Heart right ventricle (tissue), 16 donors: ENCODE measurements around the gene TMEM9. TPM values are rescaled to one million over a fixed set of nuclear protein-coding genes. Genes with fewer than 3 reads are reported as not detected.

ENCODE experiments used
- ATAC-seq, 8 donors: fragments of 200-7000 bp; cut with Tn5 transposase; one replicate each; pipeline ENCODE4 v1.9.1; 2020; ENCODE audit warnings: mild to moderate bottlenecking in 8 of 8, moderate library complexity in 8 of 8, moderate number of reproducible peaks in 1 of 8
- DNase-seq, 2 donors: peaks; one replicate each; pipeline ENCODE4 v3.0.0-alpha.2; 2020
- H3K27ac ChIP-seq, 10 donors: fragments of 200-600 bp; sonication (generic) in 2 of 10; one replicate each; pipeline versions ENCODE4 v1.5.0 to v1.8.0; 2020 to 2022; ENCODE audit warnings: mild to moderate bottlenecking in 3 of 10
- H3K27me3 ChIP-seq, 7 donors: fragments of 200-600 bp; one replicate each; pipeline ENCODE4 v1.8.0; 2021 to 2022; ENCODE audit warnings: mild to moderate bottlenecking in 2 of 7
- H3K36me3 ChIP-seq, 9 donors: fragments of 200-600 bp; sonication (generic) in 1 of 9; one replicate each; pipeline versions ENCODE4 v1.5.0 to v1.8.0; 2020 to 2022; ENCODE audit warnings: mild to moderate bottlenecking in 2 of 9
- H3K4me1 ChIP-seq, 9 donors: fragments of 200-600 bp; sonication (generic) in 1 of 9; one replicate each; pipeline versions ENCODE4 v1.5.0 to v1.8.0; 2020 to 2022; ENCODE audit warnings: mild to moderate bottlenecking in 4 of 9
- H3K4me3 ChIP-seq, 10 donors: fragments of 200-600 bp; sonication (generic) in 2 of 10; one replicate each; pipeline versions ENCODE4 v1.5.0 to v1.8.0; 2020 to 2022; ENCODE audit warnings: mild to moderate bottlenecking in 7 of 10, moderate library complexity in 2 of 10
- H3K9me3 ChIP-seq, 11 donors: fragments of 200-600 bp in 10 of 11; sonication (generic) in 2 of 11; one replicate each; pipeline versions ENCODE4 v1.5.0 to v1.8.0; 2013 to 2022; ENCODE audit warnings: mild to moderate bottlenecking in 2 of 11, control low read depth in 1 of 11, moderate library complexity in 1 of 11
- WGBS, 2 donors: extraction: QIAGEN DNeasy Blood & Tissue Kit; methylation state at CpG; one replicate each; pipeline ENCODE4 v1.1.7; 2013; ENCODE audit warnings: inconsistent platforms in 1 of 2; 5-methylcytosine and 5-hydroxymethylcytosine counted together
- intact Hi-C, 10 donors: fragments of 100-400 bp; cut with DNase I; formaldehyde crosslinking; loops; one replicate each; pipeline versions ENCODE4 v1.11.1 to v1.14.2; 2022
- polyA plus RNA-seq, 2 donors: library from polyadenylated mRNA; stranded (reverse); fragments of 200-250 nt; gene quantifications; one replicate each; pipeline ENCODE4 v1.2.3, GENCODE V29; 2013
- total RNA-seq, 10 donors: library from RNA; stranded (reverse); fragmentation: NEBNext Ultra II Directional in 3 of 10; extraction: Animal tissue kit (Norgen Biotek cat#: 25700) in 3 of 10; gene quantifications; one replicate each; pipeline versions ENCODE4 v1.2.1 to v1.2.4, GENCODE V29; 2021 to 2023
- TF ChIP-seq, protein P1 (sequence below), 9 donors: fragments of 200-600 bp; sonication (generic) in 2 of 9; IDR thresholded peaks; one replicate each; pipeline versions ENCODE4 v1.5.0 to v1.8.0; 2021 to 2022; ENCODE audit warnings: antibody characterized with exemption in 9 of 9, mild to moderate bottlenecking in 5 of 9, moderate library complexity in 1 of 9
- donor health status: Arrhythmogenic right ventricular cardiomyopathy.
- donor health status: ischemic (EF 13 %, LVEDD 7.1; RV severe dilation, severe dysfunction).
- donor health status: healthy with polysubstance abuse.
- donor health status: DM: no; HTN: yes; CAD: no.
- donor health status: DM: no; HTN: no; CAD: no.
- donor health status: ischemic (EF 25% LVEDD 6.9; RV normal size, moderate dysfunction).
- donor health status: ischemic (EF 25% LVEDD 5.7; RV mildly dilated, moderate dysfunction).
- donor health status: healthy.
- donor health status: DM: yes; HTN: yes; CAD: no.
- donor health status: Ischemic cardiomyopathy.
- donor health status: ischemic (EF 35%, LVEDD 5.7; RV mildly dilated, moderate dysfunction).
- donor health status: nonischemic (EF 11% LVEDD 7.7; RV severe dilation, severe dysfunction).
- donor health status: DM: yes; HTN: yes; CAD: no.
- donor health status: PGD.
- donor health status: ischemic (EF 29% LVEDD 5.4; RV normal size, mild dysfunction).
- donor health status: nonischemic (EF 23%, LVEDD 6.1; RV moderate dilation, normal function).

Gene TMEM9
- total and polyA plus RNA-seq, 12 donors = 19.6 to 49.6 (median 25.4) TPM

DNA sequence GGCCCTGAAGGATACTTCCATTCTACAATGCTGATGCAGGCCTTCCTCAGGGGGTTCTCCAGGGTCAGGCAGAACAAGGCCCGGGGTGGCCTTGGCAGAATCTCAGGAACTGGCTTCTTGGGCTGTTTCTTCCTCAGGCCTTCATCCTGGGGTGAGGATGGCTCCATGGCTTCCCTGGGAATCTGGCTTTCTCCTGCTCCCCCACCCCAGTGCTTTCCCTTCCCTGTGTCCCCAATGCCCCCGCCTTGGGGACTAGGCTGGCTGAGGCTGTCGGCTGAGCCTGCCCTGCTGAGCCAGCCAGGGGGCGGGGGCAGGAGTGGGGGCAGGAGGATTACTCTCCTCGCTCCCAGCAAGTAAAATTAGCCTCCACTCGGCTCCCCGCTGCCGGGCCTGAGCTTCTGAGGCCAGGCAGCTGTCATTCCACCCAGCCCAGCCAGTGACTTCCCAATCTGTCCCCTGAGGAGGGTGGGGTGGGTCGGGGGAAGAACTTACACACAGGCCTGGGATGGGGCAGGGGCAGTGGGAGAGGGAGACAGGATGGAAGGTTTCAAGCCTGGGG, 42.0 kb downstream of the TMEM9 start, which contains the start of gene CACNA1S:
Gene CACNA1S, minus strand, starts transcription at position 254 of the 559 bp plus-strand sequence. Its CDS starts 87 bp downstream, at position 167.
- intact Hi-C loops = loop anchor here in 6 of 10 donors (5.0 to 10.0 kb wide), 2 partner anchors 140 to 487 kb away; partner anchors contain the start of gene KIF14 (in 1 of the 6)
- ATAC-seq = no peak
- Histone ChIP-seq H3K36me3 (no peaks in the 10 kb centered on the region), H3K27ac (no peak within 1 kb of the TSS), H3K4me3 (no peak within 1 kb of the TSS), H3K4me1 (peaks cover 0 to 12% (median 8%) of the 10 kb centered on the region in 9 donors), H3K27me3 (peaks cover 0 to 46% (median 33%) of the 10 kb centered on the region in 7 donors), H3K9me3 (no peaks in the 10 kb centered on the region)
- 64 to 68% methylated on average over 9 of the region's 9 CpGs for WGBS, 2 donors
- TF ChIP-seq, protein P1, sequence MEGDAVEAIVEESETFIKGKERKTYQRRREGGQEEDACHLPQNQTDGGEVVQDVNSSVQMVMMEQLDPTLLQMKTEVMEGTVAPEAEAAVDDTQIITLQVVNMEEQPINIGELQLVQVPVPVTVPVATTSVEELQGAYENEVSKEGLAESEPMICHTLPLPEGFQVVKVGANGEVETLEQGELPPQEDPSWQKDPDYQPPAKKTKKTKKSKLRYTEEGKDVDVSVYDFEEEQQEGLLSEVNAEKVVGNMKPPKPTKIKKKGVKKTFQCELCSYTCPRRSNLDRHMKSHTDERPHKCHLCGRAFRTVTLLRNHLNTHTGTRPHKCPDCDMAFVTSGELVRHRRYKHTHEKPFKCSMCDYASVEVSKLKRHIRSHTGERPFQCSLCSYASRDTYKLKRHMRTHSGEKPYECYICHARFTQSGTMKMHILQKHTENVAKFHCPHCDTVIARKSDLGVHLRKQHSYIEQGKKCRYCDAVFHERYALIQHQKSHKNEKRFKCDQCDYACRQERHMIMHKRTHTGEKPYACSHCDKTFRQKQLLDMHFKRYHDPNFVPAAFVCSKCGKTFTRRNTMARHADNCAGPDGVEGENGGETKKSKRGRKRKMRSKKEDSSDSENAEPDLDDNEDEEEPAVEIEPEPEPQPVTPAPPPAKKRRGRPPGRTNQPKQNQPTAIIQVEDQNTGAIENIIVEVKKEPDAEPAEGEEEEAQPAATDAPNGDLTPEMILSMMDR (IDR thresholded peaks at IDR 0.05) = no peak
- DNase-seq = no peak

DNA sequence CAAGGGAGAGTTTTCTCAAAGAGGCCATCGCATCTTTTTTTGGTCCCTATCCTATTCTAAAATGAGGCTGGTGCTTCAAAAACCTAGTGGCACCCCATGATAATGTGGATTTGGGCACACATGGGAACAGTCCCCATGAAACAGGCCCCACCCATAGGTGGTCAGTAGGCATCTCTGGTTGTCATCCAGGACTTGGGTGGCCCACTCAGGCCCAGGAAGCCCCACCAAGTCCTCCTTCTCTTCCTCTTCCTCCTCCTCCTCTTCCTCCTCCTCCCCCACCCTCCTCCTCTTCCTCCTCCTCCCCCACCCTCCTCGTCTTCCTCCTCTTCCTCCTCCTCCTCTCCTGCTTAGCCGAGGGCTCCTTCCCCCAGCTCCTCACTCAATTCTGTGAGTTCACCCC, 42.6 kb downstream of the TMEM9 start:
- 76 to 88% methylated on average over 2 to 3 of the region's 3 CpGs for WGBS, 2 donors
- peaks cover 0 to 12% (median 8%) of the 10 kb centered on the region in 9 donors for H3K4me1 ChIP-seq
- peaks cover 0 to 49% (median 33%) of the 10 kb centered on the region in 7 donors for H3K27me3 ChIP-seq
- DNase-seq = no peak
- intact Hi-C loops = loop anchor here in 6 of 10 donors (5.0 to 10.0 kb wide), 2 partner anchors 139 to 487 kb away; partner anchors contain the start of gene KIF14 (in 1 of the 6)
- no peak for ATAC-seq
- no peak overlapping the region for H3K4me3 ChIP-seq
- H3K27ac ChIP-seq = no peak overlapping the region
- TF ChIP-seq, protein P1 (IDR thresholded peaks at IDR 0.05) = no peak
- no peaks in the 10 kb centered on the region for H3K9me3 ChIP-seq
- H3K36me3 ChIP-seq = no peaks in the 10 kb centered on the region

DNA sequence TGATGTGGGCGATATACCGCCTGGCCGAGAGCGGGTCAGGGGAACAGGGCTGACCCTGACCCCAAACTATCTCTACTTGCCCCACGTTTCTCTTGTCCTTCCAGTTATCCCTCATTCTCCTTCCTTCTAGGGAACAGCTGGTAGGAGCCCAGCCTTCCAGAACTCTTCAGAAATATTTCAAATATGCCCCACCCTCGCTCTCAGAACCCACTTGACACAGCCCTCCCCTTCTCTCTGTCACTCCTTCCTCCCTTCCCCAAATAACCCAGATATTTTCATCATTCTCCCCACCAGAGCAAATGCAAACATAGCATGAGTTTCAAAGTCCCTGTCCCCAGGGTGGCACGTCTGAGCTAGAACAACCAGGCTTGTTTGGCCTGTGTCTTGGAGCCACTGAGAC, 43.1 kb downstream of the TMEM9 start:
- intact Hi-C loops = loop anchor here in 6 of 10 donors (5.0 to 10.0 kb wide), 2 partner anchors 139 to 486 kb away; partner anchors contain the start of gene KIF14 (in 1 of the 6)
- no peak overlapping the region for H3K27ac ChIP-seq
- ATAC-seq (no peak), DNase-seq (no peak)
- TF ChIP-seq, protein P1 (IDR thresholded peaks at IDR 0.05) = no peak
- H3K9me3 ChIP-seq = no peaks in the 10 kb centered on the region
- H3K27me3 ChIP-seq = peaks cover 0 to 50% (median 33%) of the 10 kb centered on the region in 7 donors
- no peaks in the 10 kb centered on the region for H3K36me3 ChIP-seq
- WGBS, 2 donors = 78 to 91% methylated on average over 7 of the region's 7 CpGs
- no peak overlapping the region for H3K4me3 ChIP-seq
- H3K4me1 ChIP-seq = peaks cover 0 to 12% (median 8%) of the 10 kb centered on the region in 9 donors

DNA sequence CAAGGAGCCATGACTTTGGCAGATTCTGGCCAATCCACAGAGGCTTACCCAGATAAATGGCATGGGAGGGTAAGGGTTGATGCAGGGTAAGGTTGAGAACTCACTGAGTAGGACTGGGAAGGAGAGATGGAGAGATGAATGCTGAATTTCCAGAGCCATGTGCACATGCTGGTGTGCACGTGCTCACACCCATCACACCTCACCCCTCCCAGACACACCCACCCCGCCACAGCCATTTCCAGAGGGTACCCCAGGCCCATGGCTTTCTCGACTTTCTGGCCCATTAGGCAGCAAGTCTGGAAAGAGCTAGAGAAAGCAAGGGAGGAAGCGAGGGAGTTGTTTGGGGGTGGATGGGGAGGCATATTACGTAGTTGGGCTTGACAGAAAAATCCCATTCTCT, 43.7 kb downstream of the TMEM9 start:
- intact Hi-C loops = loop anchor here in 6 of 10 donors (5.0 to 10.0 kb wide), 2 partner anchors 138 to 486 kb away; partner anchors contain the start of gene KIF14 (in 1 of the 6)
- Histone ChIP-seq H3K27me3 (peaks cover 0 to 45% (median 30%) of the 10 kb centered on the region in 7 donors), H3K27ac (no peak overlapping the region), H3K4me3 (no peak overlapping the region), H3K36me3 (no peaks in the 10 kb centered on the region), H3K4me1 (peaks cover 0 to 12% (median 8%) of the 10 kb centered on the region in 9 donors), H3K9me3 (no peaks in the 10 kb centered on the region)
- ATAC-seq (no peak), DNase-seq (no peak)
- 95% methylated on average over 5 of the region's 5 CpGs for WGBS, 2 donors
- TF ChIP-seq, protein P1 (IDR thresholded peaks at IDR 0.05) = no peak
